Measurements from ENCODE around the gene ACAD8.

The ACAD8 gene

DNA sequence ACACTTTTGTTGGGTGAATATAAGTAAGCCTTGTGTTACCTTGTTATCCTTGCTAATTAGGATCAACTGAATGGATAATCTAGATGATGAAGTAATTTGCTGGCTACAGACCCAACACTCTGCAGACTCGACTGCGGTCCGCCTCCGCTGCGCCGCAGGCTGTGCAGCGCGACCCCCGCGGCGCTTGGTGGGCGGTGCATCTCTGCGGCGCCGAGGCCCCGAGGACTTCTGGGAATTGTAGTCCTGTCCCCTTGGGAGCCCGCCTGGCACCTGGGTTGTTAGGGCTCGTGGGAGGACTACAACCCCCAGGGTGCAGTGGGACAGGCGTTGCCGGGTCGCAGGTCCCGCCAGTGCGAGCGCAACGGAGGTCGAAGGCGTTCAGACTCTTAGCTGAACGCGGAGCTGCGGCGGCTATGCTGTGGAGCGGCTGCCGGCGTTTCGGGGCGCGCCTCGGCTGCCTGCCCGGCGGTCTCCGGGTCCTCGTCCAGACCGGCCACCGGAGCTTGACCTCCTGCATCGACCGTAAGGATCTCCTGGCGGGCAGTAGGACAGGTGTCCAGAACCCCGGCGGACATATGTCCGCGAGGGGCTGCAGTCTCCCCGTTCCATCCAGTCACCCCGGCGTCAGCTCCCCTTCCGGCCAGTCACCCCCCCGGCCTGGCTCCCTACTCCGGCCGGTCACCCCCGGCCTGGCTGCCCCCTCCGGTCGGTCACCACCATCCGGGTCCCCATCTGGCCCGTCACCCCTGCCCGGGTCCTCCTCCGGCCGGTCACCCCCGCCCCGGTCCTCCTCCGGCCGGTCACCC is at the start of gene ACAD8, which contains the start of gene THYN1:
ACAD8 (plus strand) TSS at position 381 of the 806 bp plus-strand sequence; CDS start at position 414, 33 bp downstream.
THYN1 (minus strand) TSS at position 165 of the 806 bp plus-strand sequence. CDS start 470 bp downstream, outside the sequence.
- in situ Hi-C loops (cut with HindIII; ENCODE audit: low sequenced_read_pairs) = no loop called here

- in situ Hi-C loops (cut with HindIII; ENCODE audit: low sequenced_read_pairs) = no loop called here
Measured at GRCh38 chr11:134205729-134206128, 47.6 kb upstream of the ACAD8 start.

DNA sequence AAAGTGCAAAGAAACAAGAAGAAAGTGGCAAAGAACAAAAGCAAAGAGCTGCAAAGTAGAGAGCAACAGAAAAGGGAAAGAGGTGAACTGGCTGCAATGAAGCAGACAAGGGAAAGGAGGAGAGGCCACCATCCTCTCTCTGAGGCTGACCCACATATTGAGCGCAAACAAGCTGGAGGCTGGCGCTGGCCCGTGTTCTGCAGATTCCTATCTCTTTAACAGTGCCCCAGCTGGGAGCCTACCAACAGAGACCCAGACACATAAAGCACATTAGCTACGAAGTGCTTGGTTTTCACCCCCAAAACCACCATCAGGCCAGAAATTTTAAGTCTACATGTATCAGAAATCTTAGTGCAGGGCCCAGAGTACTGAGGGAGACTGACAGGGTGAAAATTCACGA is 47.2 kb upstream of the ACAD8 start:
- in situ Hi-C loops (cut with HindIII; ENCODE audit: low sequenced_read_pairs) = no loop called here

- in situ Hi-C loops (cut with HindIII; ENCODE audit: low sequenced_read_pairs) = no loop called here
Measured at GRCh38 chr11:134207538-134208239, 45.7 kb upstream of the ACAD8 start.

- in situ Hi-C loops (cut with HindIII; ENCODE audit: low sequenced_read_pairs) = no loop called here
Measured at GRCh38 chr11:134215836-134216235, 37.5 kb upstream of the ACAD8 start.

- in situ Hi-C loops (cut with HindIII; ENCODE audit: low sequenced_read_pairs) = no loop called here
Measured at GRCh38 chr11:134216816-134217215, 36.6 kb upstream of the ACAD8 start.

- in situ Hi-C loops (cut with HindIII; ENCODE audit: low sequenced_read_pairs) = no loop called here
Measured at GRCh38 chr11:134223121-134223520, 30.2 kb upstream of the ACAD8 start.

- in situ Hi-C loops (cut with HindIII; ENCODE audit: low sequenced_read_pairs) = no loop called here
Measured at GRCh38 chr11:134223836-134224709, 29.3 kb upstream of the ACAD8 start, which contains the start of the genes NCAPD3 and VPS26B. NCAPD3 (minus strand) TSS chr11:134223967; CDS start chr11:134223926, 41 bp downstream. VPS26B (plus strand) TSS chr11:134224671; CDS start chr11:134225123, 452 bp downstream.

DNA sequence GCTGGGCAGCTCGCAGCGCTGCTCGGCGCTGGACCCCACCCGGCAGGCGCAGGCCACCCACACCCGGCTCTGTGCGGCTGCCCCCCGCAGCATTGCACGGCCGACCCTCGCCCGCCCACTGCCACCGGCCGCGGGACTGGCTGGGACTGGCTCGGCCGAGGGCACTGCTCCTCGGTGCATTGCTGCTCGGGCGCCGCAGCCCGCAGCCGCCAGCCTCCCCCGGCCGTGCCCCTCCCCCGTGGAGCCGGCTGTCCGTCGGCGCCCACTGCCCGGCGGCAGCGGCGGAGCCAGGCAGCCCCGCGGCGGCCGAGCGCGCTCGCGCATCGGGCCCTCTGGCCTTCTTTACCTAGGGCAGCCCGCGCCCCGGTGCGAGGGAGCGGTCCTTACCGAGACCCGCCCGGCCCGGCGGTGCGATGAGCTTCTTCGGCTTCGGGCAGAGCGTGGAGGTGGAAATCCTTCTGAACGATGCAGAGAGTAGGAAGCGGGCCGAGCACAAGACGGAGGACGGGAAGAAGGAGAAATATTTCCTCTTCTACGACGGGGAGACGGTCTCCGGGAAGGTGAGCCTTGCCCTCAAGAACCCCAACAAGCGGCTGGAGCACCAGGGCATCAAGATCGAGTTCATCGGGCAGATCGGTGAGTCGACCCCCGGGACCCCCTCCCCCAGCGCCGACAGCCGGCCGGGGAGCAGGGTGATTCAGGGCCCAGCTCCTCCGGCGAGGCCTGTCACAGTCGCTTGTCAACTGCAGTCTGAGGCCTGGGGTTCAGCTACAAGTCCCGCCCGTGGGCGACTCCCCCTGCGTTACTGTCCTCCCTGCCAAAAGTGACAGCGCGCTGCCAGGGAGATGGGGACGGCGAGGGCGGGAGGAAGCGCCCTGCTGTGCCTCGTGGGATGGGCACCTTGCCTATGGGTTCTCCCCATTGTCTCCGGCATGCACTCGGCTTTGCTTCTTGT is 28.4 kb upstream of the ACAD8 start:
- in situ Hi-C loops (cut with HindIII; ENCODE audit: low sequenced_read_pairs) = no loop called here

- in situ Hi-C loops (cut with HindIII; ENCODE audit: low sequenced_read_pairs) = no loop called here
Measured at GRCh38 chr11:134226806-134227325, 26.5 kb upstream of the ACAD8 start.

DNA sequence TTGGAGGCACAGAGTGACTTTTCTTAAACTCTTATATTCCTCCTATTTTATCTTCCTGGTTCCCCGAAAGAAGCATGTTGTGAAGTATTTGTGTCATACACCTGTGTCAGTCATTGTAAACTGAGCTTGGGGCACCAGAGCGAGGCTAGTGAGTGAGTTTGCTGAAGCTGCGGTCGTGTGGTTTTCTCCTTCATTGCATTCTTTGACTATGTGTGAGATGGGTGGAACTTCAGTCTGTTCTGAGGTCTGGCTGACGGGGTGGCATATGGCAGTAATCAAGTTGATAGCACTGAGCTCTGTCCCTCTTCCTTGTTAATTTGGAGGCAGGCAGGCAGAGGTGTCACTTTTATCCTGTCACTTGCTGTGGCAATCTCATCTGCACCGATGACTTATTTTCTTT is 24.7 kb upstream of the ACAD8 start:
- in situ Hi-C loops (cut with HindIII; ENCODE audit: low sequenced_read_pairs) = no loop called here

GRCh38 chr11:134229126-134229790 is 24.1 kb upstream of the ACAD8 start:
- in situ Hi-C loops (cut with HindIII; ENCODE audit: low sequenced_read_pairs) = no loop called here

GRCh38 chr11:134230339-134230738 is 23.0 kb upstream of the ACAD8 start:
- in situ Hi-C loops (cut with HindIII; ENCODE audit: low sequenced_read_pairs) = no loop called here

- in situ Hi-C loops (cut with HindIII; ENCODE audit: low sequenced_read_pairs) = no loop called here
Measured at GRCh38 chr11:134231958-134232659, 21.3 kb upstream of the ACAD8 start.

DNA sequence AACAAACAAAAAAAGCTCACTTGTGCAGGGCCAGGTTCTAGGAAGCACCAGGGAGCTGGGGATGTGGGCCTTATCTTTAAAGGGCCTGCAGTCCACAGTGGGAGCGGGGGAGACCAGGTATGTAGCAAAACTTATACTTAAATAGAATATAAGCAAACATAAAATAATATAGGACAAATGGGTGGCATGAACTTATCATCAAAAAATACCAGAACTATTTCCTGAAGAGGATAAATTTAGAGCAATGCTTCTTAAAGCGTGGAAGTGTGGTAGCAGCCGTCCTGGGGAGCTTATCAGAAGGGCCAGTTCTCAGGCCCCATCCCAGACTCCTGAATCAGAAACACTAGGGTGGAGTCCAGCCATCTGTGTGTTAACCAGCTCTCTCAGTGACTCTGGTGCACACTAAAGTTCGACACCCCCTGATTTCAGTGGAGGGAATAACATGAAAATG is 19.6 kb upstream of the ACAD8 start:
- in situ Hi-C loops (cut with HindIII; ENCODE audit: low sequenced_read_pairs) = no loop called here

DNA sequence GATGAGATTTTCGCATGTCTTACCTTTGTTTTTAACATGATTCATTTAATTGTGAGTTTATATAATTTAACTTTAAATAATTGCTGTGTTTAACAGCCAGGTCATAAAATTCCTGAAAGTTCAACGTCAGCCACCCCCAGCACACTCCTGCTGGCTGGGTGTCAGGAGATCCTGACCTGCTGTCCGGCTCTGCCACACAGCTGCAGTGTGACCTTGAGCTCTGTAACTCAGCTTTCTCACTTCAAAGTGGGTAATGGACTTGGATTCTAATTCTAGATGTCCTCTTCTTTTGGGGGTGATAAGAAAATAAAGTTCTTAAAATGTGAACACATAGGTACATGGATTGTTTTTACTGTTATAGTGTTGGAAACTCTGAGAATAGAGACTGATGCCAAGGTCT is 18.0 kb upstream of the ACAD8 start:
- in situ Hi-C loops (cut with HindIII; ENCODE audit: low sequenced_read_pairs) = no loop called here

DNA sequence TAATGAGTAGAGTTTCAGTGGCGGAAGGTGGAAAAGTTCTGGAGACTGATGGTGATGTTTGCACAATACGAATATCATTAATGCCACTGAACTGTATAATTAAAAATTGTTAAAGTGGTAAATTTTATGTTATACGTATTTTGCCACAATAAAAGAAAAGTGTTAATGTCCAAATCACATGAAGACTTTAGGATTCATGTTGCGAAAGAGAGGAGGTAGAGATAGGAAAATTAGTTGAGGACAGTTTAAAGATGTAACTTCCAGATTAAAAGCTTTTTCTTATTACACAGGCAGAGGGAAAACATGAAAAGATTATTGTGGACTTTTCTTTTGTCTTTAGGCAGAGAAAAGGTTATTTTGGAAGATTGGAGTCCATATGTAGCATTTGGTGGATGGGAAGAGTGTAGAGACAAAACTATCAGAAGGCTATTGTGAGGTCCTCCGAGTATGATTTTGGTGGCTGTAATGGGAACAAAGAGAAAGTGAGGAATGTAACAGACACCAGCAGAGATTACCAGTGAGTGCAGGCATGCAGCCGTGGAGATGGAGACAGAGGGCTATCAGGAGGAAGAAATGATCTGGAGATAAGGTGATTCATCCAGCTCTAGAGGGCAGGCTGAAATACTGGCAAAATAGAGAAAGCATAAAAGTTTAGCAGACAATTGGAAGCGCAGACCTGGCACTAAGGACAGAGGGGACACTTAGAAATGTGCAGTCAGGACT is 16.4 kb upstream of the ACAD8 start:
- in situ Hi-C loops (cut with HindIII; ENCODE audit: low sequenced_read_pairs) = no loop called here

DNA sequence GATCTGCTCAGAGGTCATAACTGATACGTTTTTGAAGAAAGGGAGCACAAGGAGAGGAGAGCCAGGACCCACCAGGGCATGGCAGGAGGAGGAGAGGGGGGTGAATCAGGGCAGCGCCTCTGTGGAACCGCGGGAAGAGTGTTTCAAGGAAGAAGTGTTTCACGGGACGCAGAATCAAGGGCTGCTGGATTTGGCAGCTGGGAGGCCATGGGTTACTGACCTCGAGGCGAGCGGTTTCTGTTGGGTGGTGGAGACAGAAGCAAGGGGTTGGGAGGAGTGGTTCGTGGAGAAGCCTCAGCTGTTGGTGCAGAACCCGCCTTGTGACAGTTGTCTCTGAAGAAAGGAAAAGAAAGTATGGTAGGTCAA is 15.8 kb upstream of the ACAD8 start:
- in situ Hi-C loops (cut with HindIII; ENCODE audit: low sequenced_read_pairs) = no loop called here
